ENCODE results near the gene MAGI2. TPM values are rescaled to one million over a fixed set of nuclear protein-coding genes. Genes with fewer than 3 reads are reported as not detected.

Gene MAGI2
- total RNA-seq, 1 experiment from 2014 or later = 1.1 TPM

DNA sequence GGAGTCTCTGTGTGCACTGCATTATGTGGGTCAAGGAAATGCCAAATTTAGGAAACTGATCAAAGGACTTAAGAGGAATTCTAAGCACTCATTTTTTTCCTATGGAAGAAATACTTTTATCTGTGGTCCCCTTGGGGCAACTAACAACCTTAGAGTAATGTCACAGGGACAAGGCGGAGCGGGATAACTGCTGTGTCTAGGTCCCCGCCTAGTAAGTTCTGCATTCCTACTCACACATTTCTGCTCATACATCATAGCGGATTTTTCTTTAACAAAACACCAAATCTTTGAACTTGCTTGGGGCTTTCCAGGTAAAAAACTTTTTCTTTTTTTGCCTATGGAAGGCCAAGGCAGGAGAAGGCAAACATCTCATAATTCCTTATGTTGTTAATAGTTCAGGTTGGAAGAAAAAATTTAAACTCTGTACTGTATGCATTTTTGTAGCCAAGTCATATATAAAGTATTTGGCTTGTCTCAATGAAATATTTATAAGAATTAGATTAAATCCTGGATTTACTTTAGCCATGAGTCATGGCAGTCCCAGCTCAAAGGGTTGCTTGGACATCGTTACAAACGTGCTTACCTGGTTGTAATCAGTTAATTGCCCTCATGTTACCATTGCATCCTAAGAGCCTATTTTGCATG, 1369.9 kb downstream of the MAGI2 start:
- no peak for DNase-seq (ENCODE audit: extremely low read depth, low read depth)

DNA sequence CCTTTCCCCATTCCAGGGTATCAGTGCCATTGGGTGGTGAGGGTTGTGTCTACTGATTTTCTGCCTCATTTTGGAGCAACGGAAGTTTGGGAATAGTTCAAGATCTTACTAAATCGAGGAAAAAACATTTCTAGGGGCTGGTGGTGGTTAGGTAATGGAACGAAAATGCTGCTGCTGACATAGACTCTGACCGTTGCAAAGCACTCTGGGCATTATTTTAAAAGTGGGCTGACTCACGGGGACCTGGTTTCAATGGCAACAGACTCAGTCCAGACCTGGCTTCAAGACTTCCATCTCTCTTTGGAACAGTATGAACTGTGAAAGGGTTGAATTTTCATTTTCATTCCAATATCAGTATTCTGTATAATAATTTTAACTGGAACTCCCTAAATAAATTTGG, 1370.9 kb downstream of the MAGI2 start:
- no peak for DNase-seq (ENCODE audit: extremely low read depth, low read depth)

DNA sequence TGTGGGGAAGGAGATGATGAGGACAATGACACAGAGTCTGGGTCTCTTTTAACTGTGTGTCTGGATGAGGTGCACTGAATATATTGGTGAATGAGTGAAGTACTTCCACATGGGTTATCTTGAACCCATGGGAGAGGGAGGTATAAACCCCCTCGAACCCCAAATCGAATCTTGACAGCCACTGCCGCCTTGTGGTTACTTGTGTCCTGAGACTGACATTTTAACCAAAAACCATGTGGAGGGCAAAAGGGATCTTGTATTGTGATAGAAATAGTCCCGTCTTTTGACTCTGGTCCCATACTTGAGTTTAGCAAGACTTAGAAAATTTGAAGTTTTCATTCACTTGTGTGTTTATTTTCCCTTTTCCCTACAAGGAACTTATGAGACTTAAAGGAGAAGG, 1371.6 kb downstream of the MAGI2 start:
- DNase-seq (ENCODE audit: extremely low read depth, low read depth) = no peak

DNA sequence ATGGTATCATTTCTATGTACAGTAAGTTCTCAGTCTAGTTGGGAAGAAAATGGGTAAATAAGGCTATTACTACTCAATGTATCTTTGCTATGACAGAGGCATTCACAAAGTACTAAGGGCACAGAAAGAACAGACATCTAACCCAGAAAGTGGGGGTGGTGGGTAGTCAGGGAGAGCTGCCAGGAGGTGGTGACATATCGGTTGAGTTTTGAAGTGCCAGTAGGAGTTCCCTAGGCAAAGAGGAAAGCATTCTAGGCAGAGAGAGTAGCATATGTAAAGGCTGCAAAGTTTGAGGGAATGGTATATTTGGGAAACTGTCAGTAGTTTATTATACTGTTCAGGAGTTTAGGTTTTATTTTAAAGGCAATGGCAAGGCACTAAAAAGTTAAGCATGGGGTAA, 1372.1 kb downstream of the MAGI2 start:
- no peak for DNase-seq (ENCODE audit: extremely low read depth, low read depth)

DNA sequence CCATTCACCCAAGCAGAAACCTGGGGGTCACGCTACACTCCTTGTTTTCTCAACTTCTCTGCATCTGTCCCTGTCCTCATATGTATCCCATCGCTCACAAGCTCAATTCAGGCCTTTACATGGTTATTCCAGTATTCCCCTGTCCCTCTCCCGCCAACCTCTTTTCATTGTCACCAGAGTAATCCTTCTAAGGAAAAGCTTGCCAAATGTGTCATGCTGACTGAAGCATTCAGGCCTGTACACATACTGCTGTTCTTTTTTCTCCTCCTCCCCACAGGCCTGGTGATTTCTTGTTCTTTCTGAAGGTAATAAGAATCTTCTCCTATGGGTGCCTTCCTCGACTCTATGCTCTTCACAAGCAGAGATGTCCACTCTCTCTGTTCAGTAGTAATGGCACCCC, 1372.7 kb downstream of the MAGI2 start:
- no peak for DNase-seq (ENCODE audit: extremely low read depth, low read depth)

DNA sequence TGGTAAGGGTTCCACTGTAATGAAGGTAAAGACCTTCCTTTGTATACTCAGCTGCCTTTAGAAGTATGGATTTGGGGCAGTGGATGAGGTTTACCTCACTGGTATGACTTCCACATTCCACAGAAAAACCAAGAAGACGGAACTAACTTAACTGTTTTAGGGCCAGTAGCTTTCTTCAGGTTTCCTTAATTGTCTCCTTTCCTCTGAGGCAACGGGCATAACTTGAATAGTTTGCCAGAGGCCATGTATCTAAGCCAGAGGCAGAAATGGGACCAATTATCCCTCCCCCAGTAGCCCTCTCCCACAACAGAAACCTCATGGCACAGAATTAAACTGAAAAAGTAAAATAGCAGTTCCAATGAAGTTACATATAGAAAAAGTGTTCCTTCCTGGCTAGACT, 1373.2 kb downstream of the MAGI2 start:
- DNase-seq (ENCODE audit: extremely low read depth, low read depth) = no peak

DNA sequence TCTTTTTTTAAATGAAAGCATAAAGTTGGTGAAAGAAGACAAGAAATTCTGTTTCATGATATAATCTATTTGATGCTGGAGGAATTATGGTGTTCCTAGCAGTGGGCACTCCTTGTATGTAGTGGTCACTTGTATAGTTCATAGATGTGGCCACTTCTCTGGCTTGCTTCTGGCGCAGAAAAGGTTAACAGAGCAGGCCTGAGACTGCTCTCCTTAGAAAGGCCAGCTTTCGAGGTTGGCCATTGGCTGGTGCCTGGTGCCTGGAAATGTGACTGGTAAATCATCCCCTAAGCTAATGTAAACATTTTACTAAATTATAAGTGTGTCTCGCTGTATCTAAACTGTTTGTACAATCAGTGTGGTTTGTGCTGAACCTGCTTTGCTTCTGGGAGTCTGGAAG, 1378.8 kb downstream of the MAGI2 start:
- DNase-seq (ENCODE audit: extremely low read depth, low read depth) = no peak

DNA sequence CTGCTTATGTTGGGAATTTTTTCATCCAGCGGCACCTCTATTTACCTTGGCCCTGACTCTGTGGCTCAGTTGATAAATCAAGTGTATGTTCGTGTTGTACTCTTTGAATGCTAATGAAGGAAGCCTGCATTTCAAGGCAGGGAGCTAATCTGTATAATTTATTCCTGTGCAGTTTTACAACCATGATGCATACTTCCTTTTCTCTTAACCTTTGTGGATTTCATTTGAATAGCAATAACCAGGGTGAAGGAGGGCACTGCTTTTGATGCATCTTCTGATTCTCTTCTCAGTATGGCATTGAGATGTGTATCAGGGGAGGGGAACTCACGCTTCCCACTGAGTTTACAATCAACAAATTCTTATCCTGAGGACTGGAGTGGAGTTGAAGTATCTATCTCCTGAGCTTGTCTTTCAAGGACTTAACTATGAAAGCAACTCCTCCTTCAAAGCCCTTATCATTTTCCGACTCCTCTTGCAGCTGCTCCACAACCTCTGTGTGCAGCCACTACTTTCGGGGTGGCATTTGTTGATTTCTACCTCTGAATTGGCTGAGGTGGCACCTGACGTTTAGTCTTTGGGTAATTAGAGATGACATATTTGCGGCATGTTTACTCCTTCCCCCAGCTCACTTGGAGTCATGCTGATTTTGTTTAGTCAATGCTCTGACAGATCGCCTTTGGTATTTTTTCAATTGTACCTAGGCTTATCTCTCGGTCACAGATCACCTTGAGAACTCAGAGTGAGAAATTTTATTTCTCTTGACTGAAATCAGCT, 1379.7 kb downstream of the MAGI2 start:
- no peak for DNase-seq (ENCODE audit: extremely low read depth, low read depth)

DNA sequence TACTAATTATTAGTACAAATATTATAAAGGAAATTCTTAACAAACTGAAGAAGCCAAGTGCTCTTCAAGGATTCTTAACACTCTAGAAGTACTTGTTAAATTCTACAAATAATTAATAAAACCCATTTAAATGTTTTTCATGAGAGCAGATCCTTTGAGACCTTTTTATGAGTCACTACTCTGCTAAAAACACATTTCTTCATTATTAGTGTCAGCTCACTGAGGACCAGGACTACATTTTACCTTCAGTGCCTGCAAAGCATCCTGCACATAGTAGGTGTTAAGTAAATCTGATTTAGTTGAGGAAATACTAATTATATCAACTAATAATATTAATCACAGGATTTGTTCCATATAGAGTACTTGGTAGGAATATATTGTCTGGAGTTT, 1381.3 kb downstream of the MAGI2 start:
- DNase-seq (ENCODE audit: extremely low read depth, low read depth) = no peak

DNA sequence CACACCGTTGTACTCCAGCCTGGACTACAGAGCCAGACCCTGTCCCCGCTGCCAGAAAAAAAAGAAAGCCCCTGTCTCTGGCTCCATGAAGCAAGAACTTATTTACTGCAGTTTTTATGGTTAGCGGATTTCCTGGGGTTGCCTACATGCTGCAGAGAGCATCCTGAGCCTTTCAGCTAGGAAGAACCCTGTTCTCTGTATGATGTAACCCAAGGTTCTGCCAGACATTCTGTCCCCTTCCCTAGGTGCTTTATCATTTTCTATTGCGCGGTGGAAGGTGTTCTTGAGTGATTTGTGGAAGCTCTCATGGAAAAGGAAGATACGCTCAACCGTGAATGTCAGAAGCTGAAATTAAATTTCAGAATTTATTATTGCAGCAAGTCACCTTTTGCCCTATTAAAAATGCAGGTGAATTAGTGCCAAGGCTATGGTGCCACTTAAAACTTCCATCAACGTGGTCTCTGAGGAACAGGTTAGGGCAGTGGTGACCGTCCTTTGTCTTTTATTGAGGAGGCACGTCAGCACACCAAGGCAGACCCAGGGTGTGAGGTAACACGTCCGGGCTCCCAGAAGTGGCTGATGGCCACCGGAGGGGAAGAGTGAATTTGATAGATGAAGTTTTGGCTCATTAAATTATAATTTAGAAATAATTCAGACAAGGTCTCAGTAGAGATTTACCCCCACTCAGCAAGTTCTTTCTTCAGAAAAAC, 1381.8 kb downstream of the MAGI2 start:
- no peak for DNase-seq (ENCODE audit: extremely low read depth, low read depth)

DNA sequence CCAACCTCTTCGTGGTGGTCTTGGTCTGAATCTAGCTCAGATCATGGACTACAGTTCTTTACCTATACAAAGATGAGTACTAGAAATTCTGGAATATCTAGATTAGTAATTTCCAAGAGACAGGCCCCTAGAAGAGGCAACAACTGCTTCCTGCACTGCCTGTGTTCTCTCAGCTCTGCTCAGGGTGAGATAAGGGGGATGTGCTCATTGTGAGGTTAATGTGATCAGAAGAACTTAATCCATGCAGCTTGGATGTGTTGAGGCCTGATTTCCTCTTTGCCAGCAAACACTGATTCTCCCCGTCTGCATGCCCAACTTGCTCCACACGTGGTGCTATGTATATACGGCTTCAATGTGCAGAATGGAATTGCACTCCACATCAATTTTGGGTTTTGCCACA, 1386.9 kb downstream of the MAGI2 start:
- no peak for DNase-seq (ENCODE audit: extremely low read depth, low read depth)

DNA sequence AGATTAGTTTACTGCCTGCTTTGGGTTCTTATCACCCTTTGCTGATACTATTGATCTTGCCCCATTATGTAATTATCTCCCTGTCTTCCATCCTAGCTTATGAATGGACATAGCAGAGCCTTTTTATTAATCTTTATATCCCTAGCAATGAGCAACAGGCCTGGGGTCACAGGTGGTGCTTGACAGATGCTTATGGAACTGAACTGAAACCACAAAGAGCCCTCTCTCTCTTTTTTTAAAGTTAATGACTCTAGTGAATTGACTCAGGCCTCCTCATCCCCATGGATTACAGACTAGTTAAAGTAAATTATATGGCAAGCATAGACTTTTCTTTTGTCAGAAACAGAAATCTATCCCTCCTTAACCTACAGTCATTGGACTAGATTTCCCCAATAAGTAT, 1389.7 kb downstream of the MAGI2 start:
- DNase-seq (ENCODE audit: extremely low read depth, low read depth) = no peak

DNA sequence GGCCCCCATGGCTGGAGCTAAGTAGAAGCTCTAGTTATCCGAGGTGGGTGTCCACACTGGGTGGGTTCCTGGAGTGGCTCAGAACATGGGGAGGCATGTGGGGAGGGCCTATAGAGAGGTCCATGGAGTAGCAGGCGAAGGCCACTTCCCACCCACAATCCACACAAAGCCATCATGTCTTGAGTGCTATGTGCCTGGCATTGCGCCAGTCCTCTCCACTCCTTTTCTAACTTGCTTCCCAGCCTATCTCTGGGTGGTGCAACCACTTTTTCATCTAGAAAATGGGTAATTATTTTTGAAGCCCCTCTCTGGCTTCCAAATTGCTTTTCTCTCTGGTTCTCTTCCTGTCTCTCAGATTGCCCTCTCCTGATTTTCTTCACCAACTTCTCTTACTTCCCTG, 1391.3 kb downstream of the MAGI2 start:
- no peak for DNase-seq (ENCODE audit: extremely low read depth, low read depth)

DNA sequence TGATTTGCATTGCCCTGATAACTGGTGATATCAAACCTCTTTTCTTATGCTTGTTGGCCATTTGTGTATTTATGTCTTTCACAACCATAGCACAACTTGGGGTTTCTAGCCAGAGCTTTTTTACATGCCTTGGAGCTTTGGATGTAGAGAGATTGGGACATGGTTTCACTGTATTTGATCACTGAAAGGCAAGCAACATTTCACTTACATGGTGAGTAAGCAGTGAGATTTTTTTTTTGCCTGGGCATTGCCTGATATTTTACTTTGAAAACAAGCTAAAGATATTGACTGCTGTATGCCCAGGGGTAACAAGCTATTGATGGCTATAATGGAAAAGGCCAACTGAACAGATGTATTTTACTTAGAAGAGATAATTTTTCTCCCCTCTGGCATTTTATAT, 1395.9 kb downstream of the MAGI2 start:
- no peak for DNase-seq (ENCODE audit: extremely low read depth, low read depth)

DNA sequence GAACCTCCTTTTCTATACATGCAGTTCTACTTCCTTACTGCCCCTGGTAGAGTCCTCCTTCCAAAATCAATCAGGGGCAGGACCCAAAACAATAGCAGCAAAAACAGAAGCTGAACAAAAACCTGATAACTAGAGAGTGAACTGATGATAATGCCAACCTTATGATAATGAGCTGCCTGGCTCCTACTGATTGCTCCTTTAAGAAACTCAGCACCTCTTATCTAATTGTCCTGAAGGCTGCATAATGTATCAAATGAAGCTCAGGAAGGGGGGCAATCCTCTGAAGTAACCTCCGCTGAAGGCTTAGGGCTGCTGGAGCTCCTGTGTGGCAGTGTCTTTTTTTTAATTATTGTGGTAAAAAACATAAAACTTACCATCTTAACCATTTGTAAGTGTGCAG, 1397.9 kb downstream of the MAGI2 start:
- no peak for DNase-seq (ENCODE audit: extremely low read depth, low read depth)

DNA sequence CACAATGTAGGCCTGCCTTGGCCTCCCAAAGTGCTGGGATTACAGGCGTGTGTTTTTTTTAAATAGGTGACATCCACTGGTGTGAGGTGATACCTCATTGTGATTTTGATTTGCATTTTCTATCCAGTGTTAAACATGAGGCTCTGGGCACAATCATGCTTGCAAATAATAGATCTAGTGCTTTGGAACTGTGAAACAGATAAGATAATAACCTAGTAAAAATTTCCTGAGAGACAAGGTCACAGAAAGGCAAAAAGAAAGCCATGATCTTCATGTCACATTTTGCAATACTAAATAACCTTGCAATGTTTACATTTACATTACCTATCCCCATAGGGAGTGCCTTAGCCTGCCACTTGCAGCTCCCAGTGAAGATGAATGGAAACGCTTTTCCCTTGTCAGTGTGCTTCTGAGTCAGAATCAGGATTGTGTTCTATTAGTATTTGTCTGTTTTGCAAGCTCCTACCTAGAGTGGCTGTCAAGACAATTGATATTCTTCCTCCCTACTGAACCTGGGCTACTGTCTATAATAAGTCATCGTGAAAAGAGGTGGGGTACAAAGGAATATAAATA, 1398.4 kb downstream of the MAGI2 start:
- DNase-seq (ENCODE audit: extremely low read depth, low read depth) = no peak

DNA sequence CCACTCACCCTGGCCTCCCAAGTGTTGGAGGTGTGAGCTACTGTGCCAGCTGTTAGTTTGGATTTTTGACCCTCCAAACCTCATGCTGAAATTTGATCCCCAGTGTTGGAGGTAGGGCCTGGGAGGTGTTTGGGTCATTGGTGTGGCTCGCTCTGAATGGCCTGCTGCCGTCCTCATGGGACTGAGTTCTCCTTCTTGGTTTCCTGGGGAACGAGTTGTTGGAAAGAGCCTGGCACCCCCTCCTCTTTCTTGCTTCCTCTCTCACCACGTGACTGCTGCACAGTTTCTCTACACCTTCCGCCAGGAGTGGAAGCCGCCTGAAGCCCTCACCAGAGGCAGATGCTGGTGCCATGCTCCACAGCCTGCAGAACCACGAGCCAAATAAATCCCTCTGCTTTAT, 1401.4 kb downstream of the MAGI2 start:
- no peak for DNase-seq (ENCODE audit: extremely low read depth, low read depth)

DNA sequence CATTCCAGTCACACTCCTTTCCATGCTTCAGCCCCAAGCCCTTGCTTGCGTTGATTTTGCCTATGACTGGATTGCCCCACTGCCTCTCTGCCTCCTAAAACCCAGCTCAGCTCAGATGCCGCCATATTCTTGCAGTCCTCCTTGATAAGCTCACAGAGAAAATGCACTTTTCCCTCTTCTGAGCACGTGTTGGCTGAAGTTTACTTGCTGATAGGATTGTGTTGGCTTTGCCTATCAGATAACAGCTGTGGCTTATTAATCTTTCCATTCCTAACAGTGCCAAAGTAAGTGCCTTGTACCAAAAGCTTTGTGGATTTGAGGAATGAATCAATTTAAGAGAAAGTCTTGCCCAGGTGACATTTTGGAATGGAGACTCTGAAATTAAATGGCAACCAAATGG, 1405.7 kb downstream of the MAGI2 start:
- DNase-seq (ENCODE audit: extremely low read depth, low read depth) = no peak

DNA sequence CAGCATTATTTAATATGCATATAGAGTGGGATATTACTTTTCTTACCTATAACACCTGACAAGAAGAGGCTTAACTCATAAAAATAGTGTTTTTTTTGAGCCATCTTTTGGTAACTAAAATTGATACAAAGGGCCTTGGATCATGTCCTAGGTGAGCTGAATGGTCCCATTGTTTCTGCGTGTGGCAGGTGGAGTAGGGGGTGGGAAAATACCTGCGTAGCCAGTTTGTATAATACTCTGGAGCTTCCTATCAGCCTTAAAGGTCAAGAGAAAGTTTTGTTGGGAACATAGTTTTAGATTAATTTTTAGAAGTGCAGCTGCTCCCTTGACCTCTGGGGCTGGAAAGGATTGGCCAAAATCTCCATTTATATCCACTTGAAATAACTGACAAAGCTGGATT, 1410.3 kb downstream of the MAGI2 start:
- DNase-seq (ENCODE audit: extremely low read depth, low read depth) = no peak

DNA sequence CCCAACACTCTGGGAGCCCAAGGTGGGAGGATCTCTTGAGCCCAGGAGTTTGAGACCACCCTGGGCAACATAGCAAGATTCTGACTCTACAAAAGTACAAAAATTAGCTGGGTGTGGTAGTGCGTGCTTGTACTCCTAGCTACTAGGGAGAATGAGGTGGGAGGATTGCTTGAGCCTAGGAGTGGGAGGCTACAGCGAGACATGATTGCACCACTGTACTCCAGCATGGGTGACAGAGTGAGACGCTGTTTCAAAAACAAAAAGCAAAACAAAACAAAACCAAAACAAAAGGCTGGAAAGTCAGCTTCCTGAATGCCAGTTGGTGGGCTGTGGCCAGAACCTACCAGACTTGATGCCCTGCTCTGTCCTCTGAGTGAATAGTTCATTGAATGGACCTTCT, 1412.0 kb downstream of the MAGI2 start:
- DNase-seq (ENCODE audit: extremely low read depth, low read depth) = no peak

All from NCI-H460 (cell line).